Measurements from ENCODE around the gene RBM33. TPM values are rescaled to one million over a fixed set of nuclear protein-coding genes. Genes with fewer than 3 reads are reported as not detected.

The RBM33 gene
- polyA plus RNA-seq, 3 donors, result 15.0 to 27.7 (median 22.2) TPM

- Histone ChIP-seq H3K4me2 (replicated peaks; ENCODE audit: extremely low read depth, low read length, poor library complexity, severe bottlenecking) (no peak overlapping the region), H3K36me3 (replicated peaks in 1 of 2; ENCODE audit: control insufficient read depth in 1 of 2, insufficient read depth in 2 of 2, low read length in 2 of 2) (no peaks in the 10 kb centered on the region), H3K4me1 (ENCODE audit: control insufficient read depth in 1 of 2, insufficient read depth in 2 of 2, low read length in 2 of 2) (peaks cover 11 to 16% of the 10 kb centered on the region in 2 donors), H3K9me3 (replicated peaks in 1 of 2; ENCODE audit: control insufficient read depth in 1 of 2, insufficient read depth in 1 of 2, low read length in 2 of 2) (peaks cover 0 to 29% of the 10 kb centered on the region in 2 donors), H3K9ac (ENCODE audit: insufficient read depth, low read length, poor library complexity, severe bottlenecking) (no peak overlapping the region), H3K4me3 (replicated peaks in 1 of 3; ENCODE audit: low read depth in 2 of 3, low read length in 3 of 3) (no peak overlapping the region), H3K27ac (ENCODE audit: low read depth in 1 of 2, low read length in 2 of 2) (no peak overlapping the region), H3K27me3 (ENCODE audit: control insufficient read depth in 2 of 2, insufficient read depth in 2 of 2, low read length in 2 of 2) (peaks cover 65 to 91% of the 10 kb centered on the region in 2 donors), H3K79me2 (ENCODE audit: insufficient read depth, low read length) (no peaks in the 10 kb centered on the region), H4K20me1 (ENCODE audit: insufficient read depth, low read length) (no peaks in the 10 kb centered on the region), H2AFZ (ENCODE audit: insufficient read depth, low read depth, low read length, poor library complexity, severe bottlenecking) (no peak overlapping the region)
- Mint-ChIP-seq H3K27me3 (ENCODE audit: low read depth in 3 of 3) (peaks cover 83 to 95% (median 93%) of the 10 kb centered on the region in 3 donors), H3K36me3 (peaks cover 2 to 6% of the 10 kb centered on the region in 2 donors), H3K9me3 (peaks cover 0 to 29% (median 7%) of the 10 kb centered on the region in 7 donors), H3K27ac (no peak overlapping the region), H3K4me3 (peak overlapping the region in 1 of 2 donors; percentile 84), H3K4me1 (peaks cover 25% of the 10 kb centered on the region)
- DNase-seq, result no peak
- intact Hi-C loops (cut with micrococcal nuclease), result no loop called here
- TF ChIP-seq, protein P1, sequence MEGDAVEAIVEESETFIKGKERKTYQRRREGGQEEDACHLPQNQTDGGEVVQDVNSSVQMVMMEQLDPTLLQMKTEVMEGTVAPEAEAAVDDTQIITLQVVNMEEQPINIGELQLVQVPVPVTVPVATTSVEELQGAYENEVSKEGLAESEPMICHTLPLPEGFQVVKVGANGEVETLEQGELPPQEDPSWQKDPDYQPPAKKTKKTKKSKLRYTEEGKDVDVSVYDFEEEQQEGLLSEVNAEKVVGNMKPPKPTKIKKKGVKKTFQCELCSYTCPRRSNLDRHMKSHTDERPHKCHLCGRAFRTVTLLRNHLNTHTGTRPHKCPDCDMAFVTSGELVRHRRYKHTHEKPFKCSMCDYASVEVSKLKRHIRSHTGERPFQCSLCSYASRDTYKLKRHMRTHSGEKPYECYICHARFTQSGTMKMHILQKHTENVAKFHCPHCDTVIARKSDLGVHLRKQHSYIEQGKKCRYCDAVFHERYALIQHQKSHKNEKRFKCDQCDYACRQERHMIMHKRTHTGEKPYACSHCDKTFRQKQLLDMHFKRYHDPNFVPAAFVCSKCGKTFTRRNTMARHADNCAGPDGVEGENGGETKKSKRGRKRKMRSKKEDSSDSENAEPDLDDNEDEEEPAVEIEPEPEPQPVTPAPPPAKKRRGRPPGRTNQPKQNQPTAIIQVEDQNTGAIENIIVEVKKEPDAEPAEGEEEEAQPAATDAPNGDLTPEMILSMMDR (IDR thresholded peaks at IDR 0.05), result no peak
- no CpG with 5 or more reads among the region's 13 CpGs for WGBS (ENCODE audit: insufficient coverage)
These were observed 167.1 kb downstream of the RBM33 start for GRCh38 chr7:155811560-155811894.

DNA sequence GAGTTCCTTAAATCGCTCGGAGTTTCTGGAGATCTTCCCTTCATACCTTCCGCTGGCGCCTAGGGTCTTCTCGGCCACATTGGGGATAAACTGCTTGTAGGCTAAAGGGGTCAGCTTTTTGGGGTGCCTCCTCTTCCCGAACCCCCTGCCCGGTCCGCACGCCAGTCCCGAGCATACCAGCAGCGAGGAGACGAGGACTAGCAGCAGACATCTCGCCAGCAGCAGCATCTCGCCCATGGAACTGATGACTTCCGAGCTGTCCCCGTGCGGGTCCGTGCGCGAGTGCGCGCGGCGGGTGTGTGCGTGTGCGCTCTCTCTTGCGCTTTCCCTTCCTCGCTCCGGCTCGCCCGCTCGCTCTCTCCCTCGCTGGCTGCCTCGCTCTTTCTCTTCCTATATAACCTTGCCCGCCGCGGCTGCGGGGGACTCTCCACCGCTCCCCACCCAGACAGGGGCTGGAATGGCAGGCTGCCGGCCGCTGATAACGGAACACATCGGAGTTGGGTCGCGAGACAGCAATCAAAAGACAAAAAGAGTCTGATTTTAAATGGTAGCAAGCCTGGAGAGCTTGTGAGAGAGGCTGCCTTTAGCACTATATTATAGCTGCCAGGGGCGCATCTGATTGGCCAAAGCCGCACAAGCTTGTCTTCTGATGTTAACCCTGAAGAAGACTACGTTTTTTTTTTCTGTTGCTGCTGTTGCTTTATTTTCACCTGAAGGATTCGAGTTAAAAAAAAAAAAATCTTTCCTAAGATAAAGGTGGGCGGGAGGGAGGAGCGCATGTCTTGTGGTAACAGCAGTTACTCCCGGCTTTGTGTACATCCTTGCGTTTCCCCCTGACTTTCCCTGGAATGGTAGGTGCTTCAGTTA lies 167.7 kb downstream of the RBM33 start, which contains the start of gene SHH:
TSS of gene SHH (minus strand) at position 569 of the 867 bp plus-strand sequence. CDS start at position 228, 341 bp downstream.
- peaks cover 78 to 91% (median 91%) of the 10 kb centered on the region in 3 donors for H3K27me3 Mint-ChIP-seq (ENCODE audit: low read depth in 3 of 3)
- no peak within 1 kb of the TSS for H2AFZ ChIP-seq (ENCODE audit: insufficient read depth, low read depth, low read length, poor library complexity, severe bottlenecking)
- intact Hi-C loops (cut with micrococcal nuclease), result no loop called here
- H3K4me2 ChIP-seq (replicated peaks; ENCODE audit: extremely low read depth, low read length, poor library complexity, severe bottlenecking), result no peak within 1 kb of the TSS
- H3K4me1 ChIP-seq (ENCODE audit: control insufficient read depth in 1 of 2, insufficient read depth in 2 of 2, low read length in 2 of 2), result peaks cover 11 to 16% of the 10 kb centered on the region in 2 donors
- no peak within 1 kb of the TSS for H3K27ac ChIP-seq (ENCODE audit: low read depth in 1 of 2, low read length in 2 of 2)
- no peak within 1 kb of the TSS for H3K9ac ChIP-seq (ENCODE audit: insufficient read depth, low read length, poor library complexity, severe bottlenecking)
- WGBS (ENCODE audit: insufficient coverage), result 3% methylated on average over 42 of the region's 53 CpGs
- peaks cover 2 to 6% of the 10 kb centered on the region in 2 donors for H3K36me3 Mint-ChIP-seq
- no peak for DNase-seq
- H3K27ac Mint-ChIP-seq, result no peak within 1 kb of the TSS
- peaks cover 2 to 28% (median 8%) of the 10 kb centered on the region in 7 donors for H3K9me3 Mint-ChIP-seq
- H3K36me3 ChIP-seq (replicated peaks in 1 of 2; ENCODE audit: control insufficient read depth in 1 of 2, insufficient read depth in 2 of 2, low read length in 2 of 2), result no peaks in the 10 kb centered on the region
- H3K79me2 ChIP-seq (ENCODE audit: insufficient read depth, low read length), result no peaks in the 10 kb centered on the region
- H3K4me3 ChIP-seq (replicated peaks in 1 of 3; ENCODE audit: low read depth in 2 of 3, low read length in 3 of 3), result no peak within 1 kb of the TSS
- TF ChIP-seq, protein P1 (IDR thresholded peaks at IDR 0.05), result no peak
- peaks cover 25% of the 10 kb centered on the region for H3K4me1 Mint-ChIP-seq
- H3K4me3 Mint-ChIP-seq, result peak within 1 kb of the TSS in 1 of 2 donors; percentile 84
- H3K9me3 ChIP-seq (replicated peaks in 1 of 2; ENCODE audit: control insufficient read depth in 1 of 2, insufficient read depth in 1 of 2, low read length in 2 of 2), result peaks cover 2 to 31% of the 10 kb centered on the region in 2 donors
- H3K27me3 ChIP-seq (ENCODE audit: control insufficient read depth in 2 of 2, insufficient read depth in 2 of 2, low read length in 2 of 2), result peaks cover 59 to 85% of the 10 kb centered on the region in 2 donors
- H4K20me1 ChIP-seq (ENCODE audit: insufficient read depth, low read length), result no peaks in the 10 kb centered on the region
